Natural killer cell (primary cell): ENCODE data around the gene TIMP2. TPM values are rescaled to one million over a fixed set of nuclear protein-coding genes. Genes with fewer than 3 reads are reported as not detected.

ENCODE experiments used
- ATAC-seq, 3 donors: fragments of 150-1000 bp in 2 of 3; fragments of 200-7000 bp in 1 of 3; cut with Tn5 transposase; 1 replicate in 1 of 3; 2 replicates in 2 of 3; pipeline ENCODE4 v1.10.0; 2021; ENCODE audit warnings: mild to moderate bottlenecking in 2 of 3, moderate library complexity in 2 of 3
- DNase-seq, 2 donors: peaks; one replicate each; pipeline versions ENCODE4 v3.0.0 to v3.0.0-alpha.2; 2013 to 2021; ENCODE audit warnings: mixed read lengths in 1 of 2
- H3K27ac ChIP-seq: one replicate; pipeline ENCODE4 v1.5.1; 2013; ENCODE audit warnings: mild to moderate bottlenecking, low read length
- H3K27me3 ChIP-seq: one replicate; pipeline ENCODE4 v1.6.1; 2013; ENCODE audit warnings: low read length; ENCODE audit not compliant: control insufficient read depth, insufficient read depth
- H3K36me3 ChIP-seq: one replicate; pipeline ENCODE4 v1.6.1; 2013; ENCODE audit warnings: low read length; ENCODE audit not compliant: control insufficient read depth, insufficient read depth
- H3K4me1 ChIP-seq: one replicate; pipeline ENCODE4 v1.6.1; 2013; ENCODE audit warnings: low read length; ENCODE audit not compliant: control insufficient read depth, insufficient read depth
- H3K4me3 ChIP-seq: one replicate; pipeline ENCODE4 v1.5.1; 2013; ENCODE audit warnings: low read length
- H3K9me3 ChIP-seq: one replicate; pipeline ENCODE4 v1.6.1; 2013; ENCODE audit warnings: low read length; ENCODE audit not compliant: control insufficient read depth, insufficient read depth
- H3K27ac Mint-ChIP-seq, 2 donors: one replicate each; pipeline ENCODE4 v1.8.0; 2022; ENCODE audit warnings: mild to moderate bottlenecking in 2 of 2, mixed read lengths in 2 of 2, moderate library complexity in 1 of 2
- H3K27me3 Mint-ChIP-seq, 2 donors: one replicate each; pipeline ENCODE4 v1.8.0; 2022; ENCODE audit warnings: low read depth in 2 of 2, mixed read lengths in 2 of 2
- H3K36me3 Mint-ChIP-seq: one replicate; pipeline ENCODE4 v1.8.0; 2022; ENCODE audit warnings: mixed read lengths
- H3K4me1 Mint-ChIP-seq, 2 donors: one replicate each; pipeline ENCODE4 v1.8.0; 2022; ENCODE audit warnings: mixed read lengths in 2 of 2
- H3K4me3 Mint-ChIP-seq: one replicate; pipeline ENCODE4 v1.8.0; 2022; ENCODE audit warnings: mild to moderate bottlenecking, moderate library complexity, mixed read lengths
- H3K9me3 Mint-ChIP-seq, 2 donors: one replicate each; pipeline ENCODE4 v1.8.0; 2022; ENCODE audit warnings: mixed read lengths in 2 of 2
- WGBS: methylation state at CpG from one replicate; pipeline ENCODE4 v1.1.7; 2013; ENCODE audit warnings: missing lambda C conversion rate; ENCODE audit not compliant: insufficient coverage; 5-methylcytosine and 5-hydroxymethylcytosine counted together
- intact Hi-C: fragments of 100-400 bp; cut with micrococcal nuclease; formaldehyde crosslinking; loops from one replicate; pipeline ENCODE4 v1.14.2; 2022
- total RNA-seq, 4 donors: library from RNA; stranded (reverse); fragments of 120-200 nt in 1 of 4; gene quantifications; one replicate each; pipeline versions ENCODE4 v1.2.3 to v1.2.4, GENCODE V29; 2013 to 2022
- TF ChIP-seq, protein P1 (sequence below): fragments of 200-600 bp; IDR thresholded peaks from one replicate; pipeline ENCODE4 v1.8.0; 2022; ENCODE audit warnings: antibody characterized with exemption

Gene TIMP2
- total RNA-seq, 3 donors from 2014 or later (not counting 1 experiment from before 2014, with no cell fraction given), result 3.6 to 8.2 (median 7.1) TPM

DNA sequence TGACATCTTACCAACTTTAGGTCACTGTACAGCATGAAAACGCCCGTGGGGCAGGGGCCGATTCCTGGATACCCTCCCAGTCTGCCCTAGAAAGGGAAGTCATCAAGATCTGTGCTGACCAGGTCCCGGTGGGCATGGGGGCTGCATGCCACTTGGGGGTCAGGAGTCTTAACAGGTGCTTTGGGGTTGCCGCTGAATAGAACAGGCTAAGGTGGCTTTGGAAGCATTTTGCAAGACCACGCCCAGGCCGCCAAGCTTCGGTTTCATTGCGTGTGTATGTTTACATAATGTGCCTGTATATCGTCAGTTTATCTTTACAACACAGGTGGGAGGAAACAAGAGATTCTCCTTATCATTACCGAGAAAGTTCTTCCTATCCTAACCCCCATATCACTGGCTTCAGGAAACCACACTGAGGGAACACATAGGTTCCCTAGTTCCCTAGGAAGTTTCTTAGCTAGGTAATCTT is 71.2 kb downstream of the TIMP2 start:
- H3K27me3 ChIP-seq, result no peaks in the 10 kb centered on the region
- H3K36me3 Mint-ChIP-seq, result no peaks in the 10 kb centered on the region
- WGBS, result 81% methylated on average over 11 of the region's 11 CpGs
- TF ChIP-seq, protein P1, sequence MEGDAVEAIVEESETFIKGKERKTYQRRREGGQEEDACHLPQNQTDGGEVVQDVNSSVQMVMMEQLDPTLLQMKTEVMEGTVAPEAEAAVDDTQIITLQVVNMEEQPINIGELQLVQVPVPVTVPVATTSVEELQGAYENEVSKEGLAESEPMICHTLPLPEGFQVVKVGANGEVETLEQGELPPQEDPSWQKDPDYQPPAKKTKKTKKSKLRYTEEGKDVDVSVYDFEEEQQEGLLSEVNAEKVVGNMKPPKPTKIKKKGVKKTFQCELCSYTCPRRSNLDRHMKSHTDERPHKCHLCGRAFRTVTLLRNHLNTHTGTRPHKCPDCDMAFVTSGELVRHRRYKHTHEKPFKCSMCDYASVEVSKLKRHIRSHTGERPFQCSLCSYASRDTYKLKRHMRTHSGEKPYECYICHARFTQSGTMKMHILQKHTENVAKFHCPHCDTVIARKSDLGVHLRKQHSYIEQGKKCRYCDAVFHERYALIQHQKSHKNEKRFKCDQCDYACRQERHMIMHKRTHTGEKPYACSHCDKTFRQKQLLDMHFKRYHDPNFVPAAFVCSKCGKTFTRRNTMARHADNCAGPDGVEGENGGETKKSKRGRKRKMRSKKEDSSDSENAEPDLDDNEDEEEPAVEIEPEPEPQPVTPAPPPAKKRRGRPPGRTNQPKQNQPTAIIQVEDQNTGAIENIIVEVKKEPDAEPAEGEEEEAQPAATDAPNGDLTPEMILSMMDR, result no peak
- no peaks in the 10 kb centered on the region for H3K27me3 Mint-ChIP-seq
- ATAC-seq (no peak), DNase-seq (no peak)
- no peak overlapping the region for H3K4me3 Mint-ChIP-seq
- H3K4me3 ChIP-seq, result no peak overlapping the region
- H3K27ac Mint-ChIP-seq, result no peak overlapping the region
- no peak overlapping the region for H3K27ac ChIP-seq
- no peaks in the 10 kb centered on the region for H3K4me1 Mint-ChIP-seq
- H3K4me1 ChIP-seq, result no peaks in the 10 kb centered on the region
- no peaks in the 10 kb centered on the region for H3K36me3 ChIP-seq
- H3K9me3 ChIP-seq, result no peaks in the 10 kb centered on the region
- no peaks in the 10 kb centered on the region for H3K9me3 Mint-ChIP-seq
- intact Hi-C loops, result no loop called here

- Mint-ChIP-seq H3K36me3 (no peaks in the 10 kb centered on the region), H3K4me3 (no peak overlapping the region), H3K9me3 (no peaks in the 10 kb centered on the region), H3K4me1 (no peaks in the 10 kb centered on the region), H3K27me3 (no peaks in the 10 kb centered on the region), H3K27ac (no peak overlapping the region)
- no peak for ATAC-seq
- 92% methylated on average over 16 of the region's 16 CpGs for WGBS
- Histone ChIP-seq H3K27me3 (no peaks in the 10 kb centered on the region), H3K4me3 (no peak overlapping the region), H3K4me1 (no peaks in the 10 kb centered on the region), H3K36me3 (no peaks in the 10 kb centered on the region), H3K9me3 (no peaks in the 10 kb centered on the region), H3K27ac (no peak overlapping the region)
- no peak for DNase-seq
- intact Hi-C loops, result no loop called here
- TF ChIP-seq, protein P1, result no peak
These were observed 72.5 kb downstream of the TIMP2 start for GRCh38 chr17:78852709-78853121.

GRCh38 chr17:78849026-78849425 is 76.2 kb downstream of the TIMP2 start:
- Histone ChIP-seq H3K27ac (no peak overlapping the region), H3K4me3 (no peak overlapping the region), H3K27me3 (no peaks in the 10 kb centered on the region), H3K9me3 (no peaks in the 10 kb centered on the region), H3K36me3 (no peaks in the 10 kb centered on the region), H3K4me1 (no peaks in the 10 kb centered on the region)
- no peak for ATAC-seq
- Mint-ChIP-seq H3K4me3 (no peak overlapping the region), H3K4me1 (no peaks in the 10 kb centered on the region), H3K27ac (no peak overlapping the region), H3K36me3 (no peaks in the 10 kb centered on the region), H3K27me3 (no peaks in the 10 kb centered on the region), H3K9me3 (no peaks in the 10 kb centered on the region)
- 96% methylated on average over 5 of the region's 5 CpGs for WGBS
- intact Hi-C loops, result no loop called here
- TF ChIP-seq, protein P1, result no peak
- DNase-seq, result no peak

DNA sequence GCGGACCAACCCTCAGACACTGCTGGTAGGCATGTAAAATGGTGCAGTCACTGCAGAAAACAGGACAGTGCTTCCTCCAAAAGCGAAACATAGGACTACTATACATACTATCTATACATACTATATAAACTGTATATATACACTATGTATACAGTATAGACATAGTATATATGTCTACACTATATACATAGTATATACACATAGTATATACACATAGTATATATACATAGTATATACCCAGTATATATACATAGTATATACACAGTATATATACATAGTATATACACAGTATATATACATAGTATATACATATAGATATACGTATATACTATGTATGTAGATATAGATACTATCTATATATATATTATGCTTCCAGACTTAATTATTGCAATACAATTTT is 78.1 kb downstream of the TIMP2 start:
- DNase-seq (no peak), ATAC-seq (peak in 1 of 3 donors; percentile 21)
- 83% methylated on average over 1 of the region's 3 CpGs for WGBS
- no peak overlapping the region for H3K27ac ChIP-seq
- Mint-ChIP-seq H3K4me1 (no peaks in the 10 kb centered on the region), H3K27ac (no peak overlapping the region), H3K9me3 (no peaks in the 10 kb centered on the region), H3K27me3 (no peaks in the 10 kb centered on the region), H3K36me3 (no peaks in the 10 kb centered on the region), H3K4me3 (no peak overlapping the region)
- H3K9me3 ChIP-seq, result no peaks in the 10 kb centered on the region
- intact Hi-C loops, result no loop called here
- no peaks in the 10 kb centered on the region for H3K36me3 ChIP-seq
- H3K4me1 ChIP-seq, result no peaks in the 10 kb centered on the region
- TF ChIP-seq, protein P1, result no peak
- no peaks in the 10 kb centered on the region for H3K27me3 ChIP-seq
- no peak overlapping the region for H3K4me3 ChIP-seq
